Measurements from ENCODE around the gene RAB33B.

The RAB33B gene

GRCh38 chr4:139501927-139502899, 48.3 kb downstream of the RAB33B start:
- TF ChIP-seq TAF1 (IDR thresholded peaks at IDR 0.05; ENCODE audit: borderline replicate concordance, insufficient read depth, low read length) (no peak), POLR2AphosphoS5 (IDR thresholded peaks at IDR 0.05; ENCODE audit: low read depth, low read length) (no peak), SIN3A (IDR thresholded peaks at IDR 0.05; ENCODE audit: borderline replicate concordance, insufficient read depth, low read length) (no peak), FOXP2 (optimal IDR thresholded peaks at IDR 0.05; ENCODE audit: borderline replicate concordance, extremely low read depth, extremely low read length, insufficient read depth) (no peak), REST (IDR thresholded peaks at IDR 0.05; ENCODE audit: insufficient read depth in 1 of 2, low read depth in 2 of 2, low read length in 2 of 2) (no peak)

GRCh38 chr4:139503622-139504166, 49.8 kb downstream of the RAB33B start:
- TF ChIP-seq REST (IDR thresholded peaks at IDR 0.05; ENCODE audit: insufficient read depth in 1 of 2, low read depth in 2 of 2, low read length in 2 of 2) (no peak), TAF1 (IDR thresholded peaks at IDR 0.05; ENCODE audit: borderline replicate concordance, insufficient read depth, low read length) (no peak), FOXP2 (optimal IDR thresholded peaks at IDR 0.05; ENCODE audit: borderline replicate concordance, extremely low read depth, extremely low read length, insufficient read depth) (no peak), POLR2AphosphoS5 (IDR thresholded peaks at IDR 0.05; ENCODE audit: low read depth, low read length) (no peak), SIN3A (IDR thresholded peaks at IDR 0.05; ENCODE audit: borderline replicate concordance, insufficient read depth, low read length) (no peak)

DNA sequence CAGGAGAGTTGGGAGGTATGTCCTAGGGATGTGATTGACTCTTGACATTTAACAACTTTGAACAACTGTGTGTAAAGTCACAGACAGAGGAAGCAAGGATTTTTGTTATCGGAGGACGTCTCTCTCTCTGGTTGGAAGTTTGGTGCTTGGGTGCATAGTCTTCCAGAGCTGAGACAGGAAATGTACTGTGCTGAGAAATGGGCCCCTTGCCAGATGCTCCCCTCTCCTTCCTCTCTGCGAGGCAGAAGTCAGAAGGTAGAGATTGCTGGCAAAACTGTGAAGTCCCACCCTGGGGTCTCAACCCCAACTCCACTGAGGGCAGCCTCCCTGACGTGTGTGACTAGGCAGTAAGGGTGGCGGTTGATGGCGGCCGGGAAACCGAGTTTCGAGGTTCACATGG, 52.9 kb downstream of the RAB33B start:
- no peak for TF ChIP-seq SIN3A (IDR thresholded peaks at IDR 0.05; ENCODE audit: borderline replicate concordance, insufficient read depth, low read length)
- TF ChIP-seq POLR2AphosphoS5 (IDR thresholded peaks at IDR 0.05; ENCODE audit: low read depth, low read length): no peak

DNA sequence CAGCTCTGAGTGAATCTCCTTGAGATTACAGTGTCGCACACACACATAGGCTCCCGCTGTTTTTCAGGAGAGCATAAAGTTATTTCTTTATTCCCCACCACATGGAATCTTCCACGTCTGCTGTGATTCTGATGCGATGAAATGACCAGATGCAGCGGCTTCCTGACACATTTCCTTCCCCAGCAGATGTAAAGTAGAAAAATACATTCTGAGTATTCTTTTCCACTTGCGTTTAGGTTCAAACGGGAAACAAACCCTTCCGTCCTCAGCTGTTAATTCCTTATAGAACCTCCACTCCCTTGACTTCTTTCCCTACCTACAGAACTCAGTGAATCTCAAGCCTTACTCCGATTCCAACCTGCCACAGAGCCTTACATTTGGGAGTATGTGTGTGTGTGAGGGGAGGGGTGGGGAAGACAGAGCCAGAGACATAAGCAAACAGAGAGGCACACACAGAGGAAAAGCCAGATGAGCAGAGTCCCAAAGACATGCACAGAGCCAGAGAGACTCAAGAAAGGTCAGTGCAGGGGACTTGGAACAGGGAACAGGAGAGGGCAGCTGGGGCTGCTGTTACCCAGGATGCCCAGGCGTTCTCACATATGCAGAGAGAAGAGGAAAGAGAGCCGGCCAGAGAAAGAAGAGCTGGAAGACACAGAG, 54.8 kb downstream of the RAB33B start:
- TF ChIP-seq REST (IDR thresholded peaks at IDR 0.05; ENCODE audit: insufficient read depth in 1 of 2, low read depth in 2 of 2, low read length in 2 of 2) (no peak), TAF1 (IDR thresholded peaks at IDR 0.05; ENCODE audit: borderline replicate concordance, insufficient read depth, low read length) (no peak), FOXP2 (optimal IDR thresholded peaks at IDR 0.05; ENCODE audit: borderline replicate concordance, extremely low read depth, extremely low read length, insufficient read depth) (no peak), POLR2AphosphoS5 (IDR thresholded peaks at IDR 0.05; ENCODE audit: low read depth, low read length) (no peak), SIN3A (IDR thresholded peaks at IDR 0.05; ENCODE audit: borderline replicate concordance, insufficient read depth, low read length) (no peak)

GRCh38 chr4:139509727-139510410, 55.9 kb downstream of the RAB33B start:
- no peak for TF ChIP-seq SIN3A (IDR thresholded peaks at IDR 0.05; ENCODE audit: borderline replicate concordance, insufficient read depth, low read length)
- TF ChIP-seq FOXP2 (optimal IDR thresholded peaks at IDR 0.05; ENCODE audit: borderline replicate concordance, extremely low read depth, extremely low read length, insufficient read depth): no peak
- no peak for TF ChIP-seq POLR2AphosphoS5 (IDR thresholded peaks at IDR 0.05; ENCODE audit: low read depth, low read length)
- no peak for TF ChIP-seq TAF1 (IDR thresholded peaks at IDR 0.05; ENCODE audit: borderline replicate concordance, insufficient read depth, low read length)
- no peak for TF ChIP-seq REST (IDR thresholded peaks at IDR 0.05; ENCODE audit: insufficient read depth in 1 of 2, low read depth in 2 of 2, low read length in 2 of 2)

Measured in PFSK-1 (cell line).